Mammary epithelial cell (primary cell): ENCODE results near the gene NUCB1.
"Not testable (repeated sequence)": the region's sequence is repeated elsewhere in the genome, so short reads cannot be mapped to it uniquely, and the experiment has no call there.

Experiments used
- CTCF ChIP-seq, 2 donors: IDR thresholded peaks in 1 of 2; conservative IDR thresholded peaks in 1 of 2; 2 replicates each; pipeline ENCODE4 v1.5.1; 2011 to 2012; ENCODE audit warnings: inconsistent platforms in 2 of 2, low read length in 2 of 2, mild to moderate bottlenecking in 2 of 2, control low read depth in 1 of 2, low read depth in 1 of 2; ENCODE audit not compliant: insufficient read depth in 1 of 2; ENCODE audit errors: extremely low read depth in 1 of 2
- EZH2 ChIP-seq: IDR thresholded peaks from 2 replicates; pipeline ENCODE4 v1.6.1; 2012; ENCODE audit warnings: low read length, inconsistent platforms, borderline replicate concordance

GRCh38 chr19:48909424-48910077 lies 9.4 kb downstream of the NUCB1 start:
- TF ChIP-seq CTCF (conservative IDR thresholded peaks at IDR 0.05 in 1 of 2, IDR thresholded peaks at IDR 0.05 in 1 of 2; ENCODE audit: extremely low read depth in 1 of 2, insufficient read depth in 1 of 2, low read depth in 1 of 2, low read length in 2 of 2); EZH2: not testable (repeated sequence)
